ENCODE results near the gene KRT82. TPM values are rescaled to one million over a fixed set of nuclear protein-coding genes. Genes with fewer than 3 reads are reported as not detected.
A peak's percentile ranks its signal among the peaks of the same experiment; 100 is the strongest.

Gene KRT82
- total and polyA plus RNA-seq, 10 donors: 0.04 TPM; not detected in 9

DNA sequence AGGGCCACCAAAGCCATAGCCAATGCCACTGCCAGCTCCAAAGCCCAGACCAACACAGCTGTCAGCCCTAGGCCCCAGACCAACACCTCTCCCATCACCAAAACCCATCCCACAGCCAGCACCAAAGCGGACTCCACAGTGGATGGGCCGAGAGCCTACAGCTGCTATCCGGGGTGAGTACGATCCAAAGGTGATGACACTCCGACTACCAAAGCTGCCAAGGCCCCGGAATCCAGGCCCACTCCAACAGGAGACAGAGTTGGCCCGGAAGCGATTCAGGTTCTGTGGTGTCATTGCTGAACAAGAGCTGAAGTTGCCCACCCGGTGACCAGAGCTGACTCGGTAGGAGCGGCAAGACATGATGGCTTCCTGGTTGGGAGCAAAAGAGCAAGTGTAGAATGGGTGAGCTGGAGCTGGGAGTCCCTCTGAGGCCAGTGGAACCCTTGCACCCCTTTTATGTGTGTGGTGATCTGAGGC is 20.9 kb downstream of the KRT82 start, which contains the start of gene KRT84:
TSS of gene KRT84 (minus strand) at position 427 of the 477 bp plus-strand sequence. CDS start at position 360, 67 bp downstream.
- no peak for TF ChIP-seq CTCF (IDR thresholded peaks at IDR 0.05 in 8 of 11, conservative IDR thresholded peaks at IDR 0.05 in 3 of 11)
- no peak for TF ChIP-seq POLR2A (IDR thresholded peaks at IDR 0.05)
- TF ChIP-seq POLR2AphosphoS5 (IDR thresholded peaks at IDR 0.05): no peak
- H3K4me1 ChIP-seq: peaks cover 0 to 8% (median 0%) of the 10 kb centered on the region in 6 donors
- H3K4me3 ChIP-seq: no peak within 1 kb of the TSS
- H3K27me3 ChIP-seq (replicated peaks in 1 of 7): peaks cover 0 to 17% (median 0%) of the 10 kb centered on the region in 7 donors
- no peaks in the 10 kb centered on the region for H3K9me3 ChIP-seq
- 92 to 97% (median 93%) methylated on average over 11 of the region's 11 CpGs for WGBS, 5 donors
- no peaks in the 10 kb centered on the region for H3K36me3 ChIP-seq
- H3K27ac ChIP-seq: no peak within 1 kb of the TSS
- intact Hi-C loops (cut with DNase I; ENCODE audit: low total_unique reads): loop anchor here (10.0 kb wide), 1 partner anchor 110 kb away; the partner anchor contains the start of gene KRT6A
- peak; percentile 46 for DNase-seq

DNA sequence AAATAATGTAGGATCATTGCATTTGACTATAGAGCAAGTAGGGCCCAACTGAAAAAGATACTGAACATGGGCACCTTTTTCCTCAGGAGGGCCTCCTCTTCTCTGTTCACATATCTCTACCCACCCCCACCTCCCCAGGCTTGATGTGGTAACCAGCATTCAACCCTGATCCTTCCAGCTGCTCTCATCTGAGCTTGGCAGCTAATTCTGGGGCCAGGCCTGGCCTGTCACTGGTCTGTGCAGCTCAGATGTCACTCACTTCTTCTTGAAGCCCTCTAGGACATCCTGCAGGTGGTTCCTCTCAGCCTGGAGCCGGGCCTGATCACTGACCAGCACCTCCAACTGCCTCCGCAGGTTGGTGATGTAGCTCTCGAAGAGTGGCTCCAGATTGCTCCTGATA is 22.8 kb downstream of the KRT82 start:
- Histone ChIP-seq H3K36me3 (no peaks in the 10 kb centered on the region), H3K4me1 (no peaks in the 10 kb centered on the region), H3K9me3 (no peaks in the 10 kb centered on the region), H3K27ac (no peak overlapping the region), H3K27me3 (replicated peaks in 1 of 7) (peaks cover 0 to 10% (median 0%) of the 10 kb centered on the region in 7 donors), H3K4me3 (no peak overlapping the region)
- DNase-seq: peak; percentile 48
- 67 to 100% (median 81%) methylated on average over 1 to 3 of the region's 3 CpGs for WGBS, 5 donors
- TF ChIP-seq POLR2AphosphoS5 (IDR thresholded peaks at IDR 0.05): no peak
- intact Hi-C loops (cut with DNase I; ENCODE audit: low total_unique reads): loop anchor here (10.0 kb wide), 1 partner anchor 111 kb away; the partner anchor contains the start of gene KRT6A

DNA sequence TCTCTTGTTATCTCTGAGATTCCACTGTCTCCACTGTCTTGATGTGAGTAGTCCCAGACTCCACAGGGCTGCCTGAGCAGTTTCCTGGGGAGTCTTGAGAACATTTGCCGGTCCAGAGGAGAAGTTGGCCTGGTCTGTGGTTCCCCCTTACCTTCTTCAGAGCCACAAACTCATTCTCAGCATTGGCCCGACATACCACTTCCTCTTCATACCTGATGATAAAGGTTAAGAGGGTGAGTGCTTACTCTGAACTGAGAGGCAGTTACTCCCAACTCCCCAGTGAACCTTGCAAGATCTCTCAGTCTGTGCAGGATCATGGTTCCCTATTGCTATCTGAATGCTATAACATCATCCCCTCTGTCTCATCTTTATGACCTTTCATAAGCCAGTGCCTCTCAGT is 23.3 kb downstream of the KRT82 start:
- Histone ChIP-seq H3K4me3 (no peak overlapping the region), H3K9me3 (no peaks in the 10 kb centered on the region), H3K36me3 (no peaks in the 10 kb centered on the region), H3K4me1 (no peaks in the 10 kb centered on the region), H3K27ac (no peak overlapping the region), H3K27me3 (replicated peaks in 1 of 7) (peaks cover 0 to 15% (median 0%) of the 10 kb centered on the region in 7 donors)
- no peak for TF ChIP-seq POLR2A (IDR thresholded peaks at IDR 0.05)
- WGBS, 5 donors: 15 to 63% (median 28%) methylated on average over 2 of the region's 2 CpGs
- peak; percentile 6 for DNase-seq
- intact Hi-C loops (cut with DNase I; ENCODE audit: low total_unique reads): loop anchor here (10.0 kb wide), 1 partner anchor 112 kb away; the partner anchor contains the start of gene KRT6A

DNA sequence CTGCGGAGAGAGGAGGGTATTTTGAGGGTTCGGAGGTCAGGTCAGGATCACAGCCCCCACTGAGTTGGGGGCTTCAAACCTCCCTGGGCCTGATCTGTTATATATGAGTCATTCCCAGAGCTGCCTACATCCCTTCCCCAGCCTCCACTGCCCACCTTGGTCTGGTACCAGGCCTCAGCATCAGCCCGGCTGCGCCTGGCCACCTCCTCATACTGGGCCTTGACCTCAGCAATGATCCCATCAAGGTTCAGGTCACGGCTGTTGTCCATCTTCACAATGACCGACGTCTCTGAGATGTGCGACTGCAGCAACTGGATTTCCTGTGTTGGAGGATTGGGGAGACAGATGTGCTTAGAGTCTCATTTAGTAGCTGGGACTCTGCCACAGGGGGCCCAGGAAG is 24.9 kb downstream of the KRT82 start:
- Histone ChIP-seq H3K27ac (no peak overlapping the region), H3K9me3 (no peaks in the 10 kb centered on the region), H3K36me3 (no peaks in the 10 kb centered on the region), H3K4me1 (no peaks in the 10 kb centered on the region), H3K4me3 (no peak overlapping the region), H3K27me3 (replicated peaks in 1 of 7) (peaks cover 0 to 27% (median 0%) of the 10 kb centered on the region in 7 donors)
- intact Hi-C loops (cut with DNase I; ENCODE audit: low total_unique reads): loop anchor here (10.0 kb wide), 1 partner anchor 114 kb away; the partner anchor contains the start of gene KRT6A
- WGBS, 5 donors: 75 to 90% (median 85%) methylated on average over 8 of the region's 8 CpGs
- TF ChIP-seq POLR2A (IDR thresholded peaks at IDR 0.05): no peak
- no peak for DNase-seq

GRCh38 chr12:52380271-52380694 is 25.9 kb downstream of the KRT82 start:
- WGBS, 5 donors: 59 to 67% (median 65%) methylated on average over 14 to 15 of the region's 15 CpGs
- no peaks in the 10 kb centered on the region for H3K36me3 ChIP-seq
- peaks cover 0 to 27% (median 0%) of the 10 kb centered on the region in 7 donors for H3K27me3 ChIP-seq (replicated peaks in 1 of 7)
- no peaks in the 10 kb centered on the region for H3K9me3 ChIP-seq
- no peak for DNase-seq
- H3K4me1 ChIP-seq: no peaks in the 10 kb centered on the region
- intact Hi-C loops (cut with DNase I; ENCODE audit: low total_unique reads): loop anchor here (10.0 kb wide), 1 partner anchor 115 kb away; the partner anchor contains the start of gene KRT6A
- H3K4me3 ChIP-seq: no peak overlapping the region
- TF ChIP-seq POLR2A (IDR thresholded peaks at IDR 0.05): no peak
- TF ChIP-seq POLR2AphosphoS5 (IDR thresholded peaks at IDR 0.05): no peak
- peak in 4 of 11 experiments; percentile 5 to 29 (median 23) for TF ChIP-seq CTCF (IDR thresholded peaks at IDR 0.05 in 8 of 11, conservative IDR thresholded peaks at IDR 0.05 in 3 of 11)
- no peak overlapping the region for H3K27ac ChIP-seq

Data from spleen (tissue), 11 donors.